Activated CD8-positive, alpha-beta memory T cell treated with anti-CD3 and anti-CD28 coated beads for 24 hours (primary cell): ENCODE measurements around the gene ANKLE2.

Experiments used
- DNase-seq: peaks from one replicate; pipeline ENCODE4 v3.0.0-alpha.2; 2020

ANKLE2 gene

GRCh38 chr12:132685400-132685799 lies 76.2 kb downstream of the ANKLE2 start:
- DNase-seq, result no peak

DNA sequence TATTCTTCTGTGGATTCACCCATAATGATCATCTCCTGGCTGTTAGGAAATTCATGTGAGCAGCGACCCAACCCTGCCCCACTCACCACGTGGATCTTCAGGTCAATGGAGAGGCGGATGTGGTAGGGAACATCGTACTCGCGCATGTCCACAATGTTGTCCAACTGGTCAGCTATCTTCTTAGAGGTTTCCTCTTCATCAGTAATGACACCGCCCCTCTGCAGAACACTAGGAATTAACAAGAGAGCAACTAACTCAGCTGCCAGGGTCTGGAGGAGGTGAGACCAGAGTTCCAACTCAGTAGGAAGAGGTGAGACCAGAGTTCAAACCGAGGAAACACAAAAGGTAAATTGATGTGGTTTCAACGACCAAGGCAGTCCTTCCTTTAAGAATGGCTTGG lies 84.1 kb downstream of the ANKLE2 start:
- no peak for DNase-seq

DNA sequence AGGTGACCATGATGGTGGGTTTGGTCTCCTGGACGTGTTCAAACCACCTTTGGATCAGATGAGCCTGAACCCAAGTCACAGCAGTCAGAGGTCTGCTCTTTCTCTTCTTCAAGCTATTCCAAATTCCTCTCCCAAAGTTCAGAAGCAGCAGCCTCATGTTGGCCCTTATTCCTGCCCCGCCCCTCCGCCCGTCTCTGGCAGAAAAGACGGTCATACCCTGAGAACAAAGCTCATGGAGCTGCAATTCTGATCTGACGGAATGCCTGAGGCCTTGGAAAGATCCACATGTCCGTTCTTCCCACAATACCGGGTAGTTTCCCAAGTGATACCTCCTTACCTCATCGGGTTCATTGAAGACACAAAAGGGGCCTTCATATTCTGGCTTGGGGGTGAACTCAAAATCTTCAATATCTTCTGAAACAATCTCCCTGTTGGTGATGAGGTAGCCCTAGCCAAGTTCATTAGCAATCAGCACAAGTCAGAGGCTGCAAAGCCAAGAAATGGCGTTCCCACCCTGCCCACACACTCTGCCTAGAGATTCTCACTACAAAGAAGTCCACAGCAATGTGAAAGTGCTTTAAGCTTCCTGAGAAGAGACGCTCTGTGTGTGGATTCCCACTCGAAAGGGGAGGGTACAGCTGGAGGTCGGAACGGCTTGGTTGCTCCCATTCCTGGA lies 85.7 kb downstream of the ANKLE2 start:
- no peak for DNase-seq
